GM21526 (cell line): ENCODE measurements around the gene NSUN3.

Experiments used
- ATAC-seq: cut with Tn5 transposase; IDR thresholded peaks from one replicate; pipeline ENCODE4 v1.9.1; 2021; ENCODE audit warnings: moderate library complexity; ENCODE audit not compliant: unreplicated experiment, low FRiP score

NSUN3 gene

GRCh38 chr3:94176988-94177745 lies 114.3 kb downstream of the NSUN3 start:
- ATAC-seq: no peak
